ENCODE data around the gene LAMA4.

DNA sequence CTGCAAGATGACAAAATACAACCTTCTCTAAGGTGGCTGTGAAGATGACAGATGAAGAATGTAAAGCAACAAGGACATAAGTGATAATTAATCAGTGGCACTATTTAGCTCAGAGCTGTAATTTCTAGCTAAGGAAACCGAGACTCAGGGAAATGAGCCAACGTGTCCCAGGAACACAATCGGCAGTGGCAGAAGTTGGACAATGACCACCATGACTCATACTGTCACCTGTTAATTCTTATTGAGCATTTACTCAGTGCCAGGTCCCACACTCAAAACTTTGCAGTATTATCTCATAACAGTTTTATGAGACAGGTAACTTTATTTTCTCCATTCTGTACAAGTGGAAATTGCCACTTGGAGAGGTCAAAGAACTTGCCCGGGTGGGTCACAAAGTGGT is 55.8 kb downstream of the LAMA4 start:
- TF ChIP-seq CTCF (conservative IDR thresholded peaks at IDR 0.05) (no peak), ZFX (IDR thresholded peaks at IDR 0.05) (no peak)

Data from C4-2B (cell line).